Nephron progenitor cell (in vitro differentiated cells): ENCODE data around the gene CHCT1.

ENCODE experiments used
- DNase-seq: peaks from one replicate; pipeline ENCODE4 v3.0.0; 2021
- H3K27ac Mint-ChIP-seq: 2 replicates; pipeline ENCODE4 v1.8.0; 2021; ENCODE audit warnings: mild to moderate bottlenecking, moderate library complexity, mixed read lengths
- H3K27me3 Mint-ChIP-seq: 2 replicates; pipeline ENCODE4 v1.8.0; 2021; ENCODE audit warnings: mild to moderate bottlenecking, low read depth, mixed read lengths; ENCODE audit not compliant: poor library complexity
- H3K36me3 Mint-ChIP-seq: 2 replicates; pipeline ENCODE4 v1.8.0; 2021; ENCODE audit warnings: low read depth, mixed read lengths
- H3K4me1 Mint-ChIP-seq: 2 replicates; pipeline ENCODE4 v1.8.0; 2021; ENCODE audit warnings: mixed read lengths
- H3K4me3 Mint-ChIP-seq: 2 replicates; pipeline ENCODE4 v1.8.0; 2021; ENCODE audit warnings: mild to moderate bottlenecking, moderate library complexity, mixed read lengths
- H3K9me3 Mint-ChIP-seq: 2 replicates; pipeline ENCODE4 v1.8.0; 2021; ENCODE audit warnings: mild to moderate bottlenecking, moderate library complexity, mixed read lengths
- TF ChIP-seq, protein P1 (sequence below): fragments of 200-600 bp; sonication (generic); IDR thresholded peaks from 2 replicates; pipeline ENCODE4 v1.5.0; 2021; ENCODE audit warnings: antibody characterized with exemption

Gene CHCT1

DNA sequence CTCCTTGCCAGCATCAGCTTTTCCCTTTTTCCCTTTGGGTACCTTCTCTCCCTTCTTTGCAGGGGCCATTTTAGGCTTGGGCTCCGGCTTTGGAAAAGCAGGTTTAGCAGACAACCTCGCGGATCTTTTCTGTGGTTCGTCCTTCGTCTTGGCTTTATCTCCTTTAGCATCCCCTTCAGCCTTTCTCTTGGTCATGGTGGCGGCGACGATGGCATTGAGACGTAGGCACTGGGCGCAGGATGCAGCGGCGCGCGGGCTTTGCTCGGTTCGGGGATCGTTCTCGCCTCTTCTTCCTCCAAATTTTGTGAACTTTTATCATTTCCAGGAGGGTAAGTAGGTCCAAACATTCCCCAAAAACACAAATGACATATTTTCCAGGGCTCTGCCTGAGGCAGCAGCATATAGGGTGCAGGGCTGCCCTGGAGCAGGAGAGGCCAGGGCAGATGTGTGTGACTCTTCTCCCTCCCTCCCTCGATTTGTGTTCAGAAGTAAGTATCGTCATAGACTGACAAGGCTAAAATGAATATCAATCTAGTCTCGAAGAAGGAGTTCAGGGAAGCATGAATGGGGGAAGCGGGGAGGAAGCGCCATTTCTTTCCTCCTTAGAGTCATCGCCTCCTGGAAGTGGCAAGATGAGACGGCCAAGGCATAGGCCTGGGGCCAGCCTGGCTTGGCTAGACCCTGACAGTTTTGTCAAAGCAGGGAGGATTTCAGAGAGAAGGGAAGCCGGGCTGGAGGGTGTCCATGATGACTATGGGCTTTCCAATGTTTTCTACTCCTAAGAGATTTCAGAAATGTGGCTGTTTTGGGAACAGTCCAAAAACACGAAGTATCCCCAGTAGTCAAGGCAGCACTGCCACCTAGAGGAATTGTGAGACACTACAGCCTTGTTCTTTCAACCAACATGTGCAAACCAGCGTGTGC is 13.2 kb downstream of the CHCT1 start:
- Mint-ChIP-seq H3K36me3 (no peaks in the 10 kb centered on the region), H3K27ac (peak overlapping the region; percentile 8)

DNA sequence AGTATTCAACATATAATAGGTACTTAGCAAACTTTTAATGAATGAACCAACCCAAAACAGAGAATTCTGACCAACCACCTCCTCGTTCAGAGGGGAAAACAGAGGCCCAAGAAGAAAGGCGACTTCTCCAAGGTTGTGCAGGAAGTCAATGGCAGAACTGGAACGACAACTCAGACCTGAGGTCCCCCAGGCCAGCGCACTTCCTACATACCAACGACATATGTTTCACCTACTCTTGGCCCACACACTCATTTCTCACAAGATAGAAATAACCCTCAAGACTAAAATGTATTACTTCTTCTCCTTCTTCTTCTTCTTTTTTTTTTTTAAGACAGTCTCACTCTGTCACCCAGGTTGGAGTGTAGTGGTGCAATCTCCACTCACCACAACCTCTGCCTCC is 14.4 kb downstream of the CHCT1 start:
- Mint-ChIP-seq H3K4me1 (no peaks in the 10 kb centered on the region), H3K9me3 (peaks cover 28% of the 10 kb centered on the region), H3K36me3 (no peaks in the 10 kb centered on the region), H3K27ac (no peak overlapping the region), H3K4me3 (no peak overlapping the region), H3K27me3 (peaks cover 15% of the 10 kb centered on the region)
- DNase-seq = no peak
- TF ChIP-seq, protein P1, sequence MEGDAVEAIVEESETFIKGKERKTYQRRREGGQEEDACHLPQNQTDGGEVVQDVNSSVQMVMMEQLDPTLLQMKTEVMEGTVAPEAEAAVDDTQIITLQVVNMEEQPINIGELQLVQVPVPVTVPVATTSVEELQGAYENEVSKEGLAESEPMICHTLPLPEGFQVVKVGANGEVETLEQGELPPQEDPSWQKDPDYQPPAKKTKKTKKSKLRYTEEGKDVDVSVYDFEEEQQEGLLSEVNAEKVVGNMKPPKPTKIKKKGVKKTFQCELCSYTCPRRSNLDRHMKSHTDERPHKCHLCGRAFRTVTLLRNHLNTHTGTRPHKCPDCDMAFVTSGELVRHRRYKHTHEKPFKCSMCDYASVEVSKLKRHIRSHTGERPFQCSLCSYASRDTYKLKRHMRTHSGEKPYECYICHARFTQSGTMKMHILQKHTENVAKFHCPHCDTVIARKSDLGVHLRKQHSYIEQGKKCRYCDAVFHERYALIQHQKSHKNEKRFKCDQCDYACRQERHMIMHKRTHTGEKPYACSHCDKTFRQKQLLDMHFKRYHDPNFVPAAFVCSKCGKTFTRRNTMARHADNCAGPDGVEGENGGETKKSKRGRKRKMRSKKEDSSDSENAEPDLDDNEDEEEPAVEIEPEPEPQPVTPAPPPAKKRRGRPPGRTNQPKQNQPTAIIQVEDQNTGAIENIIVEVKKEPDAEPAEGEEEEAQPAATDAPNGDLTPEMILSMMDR = no peak

More for the DNA sequence above, 13.2 kb downstream of the CHCT1 start:
- peaks cover 31% of the 10 kb centered on the region for H3K9me3 Mint-ChIP-seq
- H3K4me3 Mint-ChIP-seq = no peak overlapping the region
- DNase-seq = peak; percentile 68
- no peaks in the 10 kb centered on the region for H3K4me1 Mint-ChIP-seq
- TF ChIP-seq, protein P1 = peak; percentile 90
- peaks cover 21% of the 10 kb centered on the region for H3K27me3 Mint-ChIP-seq

DNA sequence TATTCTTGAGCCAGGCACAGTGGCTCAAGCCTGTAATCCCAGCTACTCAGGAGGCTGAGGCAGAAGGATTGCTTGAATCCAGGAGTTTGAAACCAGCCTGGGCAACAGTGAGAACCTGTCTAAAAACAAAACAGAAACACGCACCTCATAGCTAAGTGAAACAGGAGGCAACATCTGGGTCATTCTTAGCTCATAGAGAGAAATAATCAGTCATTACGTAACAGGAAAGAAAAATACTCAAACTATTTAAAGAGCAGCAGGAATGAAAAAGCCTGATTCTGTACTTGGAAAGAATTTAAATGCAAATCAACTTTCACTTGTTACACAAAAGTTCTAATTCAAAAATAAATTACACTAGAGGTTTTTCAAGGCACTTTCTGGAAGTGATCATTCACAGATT is 17.2 kb downstream of the CHCT1 start:
- no peak overlapping the region for H3K27ac Mint-ChIP-seq
- peaks cover 5% of the 10 kb centered on the region for H3K9me3 Mint-ChIP-seq
- no peaks in the 10 kb centered on the region for H3K27me3 Mint-ChIP-seq
- no peaks in the 10 kb centered on the region for H3K36me3 Mint-ChIP-seq
- DNase-seq = no peak
- no peak overlapping the region for H3K4me3 Mint-ChIP-seq
- H3K4me1 Mint-ChIP-seq = no peaks in the 10 kb centered on the region
- TF ChIP-seq, protein P1 = no peak

DNA sequence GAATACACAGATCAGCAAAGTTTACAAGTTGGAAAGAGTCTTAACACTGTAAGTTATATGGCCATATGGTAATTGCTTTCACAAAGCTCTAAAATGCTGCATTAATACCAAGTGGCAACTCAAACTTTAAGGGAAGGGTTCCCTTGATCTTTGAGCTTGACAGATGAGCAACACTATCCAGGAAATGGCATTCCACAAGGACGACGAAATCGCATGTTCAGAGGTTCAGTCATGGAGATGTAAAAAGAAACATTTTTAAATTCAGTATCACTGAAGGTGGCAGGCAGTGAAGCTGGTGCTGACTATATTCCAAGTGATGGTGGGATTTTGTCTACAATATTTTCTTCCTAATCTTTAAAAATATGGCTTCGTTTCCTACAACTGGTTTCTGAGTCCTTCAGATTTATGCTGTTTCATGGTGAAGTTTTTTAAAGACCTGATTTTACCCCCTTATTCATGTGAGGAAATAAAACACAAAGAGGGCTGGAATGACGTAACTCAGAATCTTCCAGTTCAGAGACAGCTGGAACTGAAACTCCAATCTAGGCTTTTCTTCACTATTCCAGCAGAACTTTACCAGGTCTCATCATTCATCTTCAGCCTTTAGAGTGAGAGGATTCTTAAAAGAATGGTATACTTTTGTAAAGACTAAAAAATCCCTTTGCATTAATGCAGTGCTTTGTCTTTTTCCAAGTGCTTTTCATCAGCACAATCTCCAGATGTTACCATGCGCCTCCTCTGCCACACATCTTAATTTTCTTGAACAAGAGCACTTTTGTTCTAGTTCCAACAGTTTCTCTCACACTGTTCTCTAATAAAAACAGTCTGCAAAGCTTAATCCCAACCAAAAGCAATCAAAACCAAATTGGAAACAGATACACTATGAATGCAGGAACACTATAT is 20.2 kb downstream of the CHCT1 start:
- peaks cover 5% of the 10 kb centered on the region for H3K9me3 Mint-ChIP-seq
- H3K27me3 Mint-ChIP-seq = no peaks in the 10 kb centered on the region
- H3K4me3 Mint-ChIP-seq = no peak overlapping the region
- TF ChIP-seq, protein P1 = no peak
- DNase-seq = no peak
- no peaks in the 10 kb centered on the region for H3K4me1 Mint-ChIP-seq
- H3K36me3 Mint-ChIP-seq = peaks cover 7% of the 10 kb centered on the region
- no peak overlapping the region for H3K27ac Mint-ChIP-seq

DNA sequence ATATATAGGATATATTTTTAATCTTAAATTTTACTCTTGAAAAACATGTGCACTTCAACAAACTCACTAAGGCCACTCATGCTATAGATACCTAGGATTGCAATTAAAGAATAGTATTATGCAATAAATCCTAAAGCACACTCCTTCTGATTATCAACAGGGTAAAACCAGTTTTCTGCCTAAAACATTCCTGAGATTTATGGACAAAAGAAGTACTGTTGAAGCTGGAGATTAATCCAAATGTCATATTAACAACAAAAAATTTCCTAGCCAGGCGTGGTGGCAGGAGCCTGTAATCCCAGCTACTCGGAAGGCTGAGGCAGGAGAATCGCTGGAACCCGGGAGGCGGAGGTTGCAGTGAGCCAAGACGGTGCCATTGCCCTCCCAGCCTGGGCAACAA is 21.4 kb downstream of the CHCT1 start:
- Mint-ChIP-seq H3K36me3 (peaks cover 17% of the 10 kb centered on the region), H3K9me3 (peaks cover 5% of the 10 kb centered on the region), H3K27me3 (no peaks in the 10 kb centered on the region), H3K4me1 (no peaks in the 10 kb centered on the region), H3K4me3 (no peak overlapping the region), H3K27ac (no peak overlapping the region)
- DNase-seq = no peak
- TF ChIP-seq, protein P1 = no peak
